ENCODE results near the gene KANK3.
A peak's percentile ranks its signal among the peaks of the same experiment; 100 is the strongest.
"Not testable (repeated sequence)": the region's sequence is repeated elsewhere in the genome, so short reads cannot be mapped to it uniquely, and the experiment has no call there.

Gene KANK3

GRCh38 chr19:8316351-8317125 lies 26.5 kb downstream of the KANK3 start:
- no peak for DNase-seq (ENCODE audit: low read depth)

- DNase-seq (ENCODE audit: low read depth) = not testable (repeated sequence)
These were observed 28.0 kb downstream of the KANK3 start for GRCh38 chr19:8314981-8315640.

- DNase-seq (ENCODE audit: low read depth) = no peak
These were observed 31.4 kb downstream of the KANK3 start for GRCh38 chr19:8311461-8312260.

GRCh38 chr19:8310342-8311055 lies 32.6 kb downstream of the KANK3 start:
- no peak for DNase-seq (ENCODE audit: low read depth)

DNA sequence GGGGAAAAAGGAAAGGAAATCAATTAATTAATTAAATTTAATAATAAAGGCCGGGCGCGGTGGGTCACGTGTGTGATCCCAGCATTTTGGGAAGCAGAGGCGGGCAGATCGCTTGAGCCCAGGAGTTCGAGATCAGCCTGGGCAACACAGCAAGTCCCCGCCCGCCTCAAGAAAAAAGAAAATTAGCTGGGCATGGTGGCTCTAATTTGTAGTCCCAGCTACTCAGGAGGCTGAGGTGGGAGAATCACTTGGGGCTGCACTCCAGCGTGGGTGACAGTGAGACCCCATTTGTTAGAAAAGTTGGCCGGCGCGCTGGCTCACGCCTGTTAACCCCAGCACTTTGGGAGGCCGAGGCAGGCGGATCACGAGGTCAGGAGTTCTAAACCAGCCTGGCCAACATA lies 34.2 kb downstream of the KANK3 start:
- no peak for DNase-seq (ENCODE audit: low read depth)

DNA sequence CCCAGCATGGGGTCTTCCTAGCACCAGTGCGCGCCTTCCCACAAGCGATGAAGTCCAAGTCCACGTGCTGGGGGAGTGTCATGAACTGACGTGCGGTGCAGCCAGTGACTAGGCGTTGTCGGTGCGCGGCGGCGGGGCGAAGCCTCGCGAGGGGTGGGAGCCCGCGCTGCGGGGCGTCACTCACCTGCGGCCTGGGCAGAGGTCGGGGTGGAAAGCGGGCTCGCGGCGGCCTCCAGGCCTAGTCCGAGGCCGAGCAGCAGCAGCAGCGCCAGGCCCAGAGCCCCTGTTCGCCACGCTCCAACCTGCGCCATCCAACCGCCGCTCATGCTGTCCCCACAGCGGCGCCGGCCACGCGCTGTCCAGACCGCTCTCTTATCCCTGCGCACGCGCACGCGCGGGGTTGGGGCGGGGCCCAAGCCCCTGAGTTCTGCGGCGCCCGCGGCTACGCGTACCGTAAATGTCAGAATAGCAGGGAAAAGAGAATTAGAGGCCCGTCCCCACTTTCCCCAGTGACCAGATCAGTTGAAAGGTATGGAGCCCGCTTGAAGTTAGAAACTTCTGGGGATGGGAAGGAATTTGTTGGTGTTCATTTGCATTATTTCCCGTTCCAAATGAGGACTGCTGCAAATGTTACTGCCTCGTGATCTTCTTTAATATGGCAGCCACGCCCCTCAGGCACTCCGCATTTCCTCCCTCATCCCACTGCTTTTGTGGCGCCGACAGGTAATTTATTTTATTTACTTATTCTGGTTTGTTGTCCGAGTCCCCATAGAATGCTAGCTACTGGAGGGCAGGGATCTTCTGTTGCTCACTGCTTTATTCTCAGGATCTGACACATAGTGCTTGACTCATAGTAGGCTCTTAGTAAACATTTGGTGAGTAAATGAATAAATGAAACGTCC lies 34.8 kb downstream of the KANK3 start, which contains the start of gene CD320:
TSS of gene CD320 (minus strand) at position 394 of the 902 bp plus-strand sequence. CDS start at position 326, 68 bp downstream.
- peak; percentile 89 for DNase-seq (ENCODE audit: low read depth)

GRCh38 chr19:8307400-8307964 lies 35.6 kb downstream of the KANK3 start:
- no peak for DNase-seq (ENCODE audit: low read depth)

DNA sequence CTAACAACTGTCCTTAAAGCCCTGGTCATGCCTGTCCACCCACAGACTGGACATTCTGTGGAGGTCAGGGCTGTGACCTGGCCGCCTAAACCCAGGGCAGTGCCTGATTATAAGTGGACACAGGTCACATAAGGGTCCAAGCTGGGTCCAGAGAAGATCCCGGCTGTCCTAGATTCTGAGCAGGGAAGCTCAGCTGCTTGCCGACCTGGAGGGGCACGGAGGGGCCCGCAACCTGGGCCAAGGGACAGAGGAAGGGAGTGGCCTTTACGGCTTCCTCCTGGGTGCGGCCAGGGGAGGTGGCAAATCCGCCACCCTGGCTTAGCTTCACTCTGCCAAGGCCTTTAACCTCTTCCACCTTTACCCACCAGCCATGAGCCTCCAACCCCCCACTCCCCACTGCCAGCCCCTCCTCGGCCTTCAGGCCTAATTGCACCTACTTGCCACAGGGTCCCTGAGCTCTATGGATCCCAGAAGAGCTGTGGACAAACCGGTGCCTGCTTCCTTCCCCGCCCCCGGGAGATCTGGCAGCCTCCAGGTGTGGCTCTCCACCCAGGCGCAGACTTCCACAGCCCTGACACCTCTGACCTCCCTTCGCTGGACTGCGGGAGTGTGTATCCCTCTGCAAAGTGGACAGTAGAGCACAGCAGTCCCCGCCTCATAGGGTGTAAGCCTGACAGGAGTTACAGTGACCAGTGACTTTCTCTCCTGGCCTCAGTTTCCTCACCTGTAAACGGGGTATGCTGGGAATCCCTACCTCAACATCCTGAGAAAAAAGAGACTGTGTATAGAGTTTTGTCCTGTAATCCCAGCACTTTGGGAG lies 36.6 kb downstream of the KANK3 start:
- DNase-seq (ENCODE audit: low read depth) = no peak

- no peak for DNase-seq (ENCODE audit: low read depth)
These were observed 37.3 kb downstream of the KANK3 start for GRCh38 chr19:8305798-8306197.

GRCh38 chr19:8304841-8305621 lies 38.0 kb downstream of the KANK3 start:
- no peak for DNase-seq (ENCODE audit: low read depth)

DNA sequence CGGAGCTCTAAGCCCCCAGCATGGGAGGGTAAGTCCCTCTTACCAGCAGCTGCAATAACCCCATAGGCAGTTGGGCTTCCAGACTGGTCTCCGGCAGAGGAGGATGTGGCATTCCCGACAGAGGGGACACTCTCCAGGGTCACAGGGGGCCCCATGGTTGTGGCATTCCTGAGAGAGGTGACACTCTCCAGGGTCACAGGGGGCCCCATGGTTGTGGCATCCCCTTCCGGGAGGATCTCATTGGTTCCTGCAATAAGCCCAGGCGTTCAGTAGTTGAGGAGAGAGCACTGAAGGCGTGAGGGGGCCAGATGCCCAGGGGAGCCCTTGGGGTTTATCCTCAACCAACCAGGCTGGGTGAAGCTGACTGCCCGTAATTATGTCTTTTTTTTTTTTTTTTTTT lies 40.3 kb downstream of the KANK3 start:
- DNase-seq (ENCODE audit: low read depth) = no peak

GRCh38 chr19:8302357-8302691 lies 40.7 kb downstream of the KANK3 start:
- no peak for DNase-seq (ENCODE audit: low read depth)

GRCh38 chr19:8291337-8291736 lies 51.7 kb downstream of the KANK3 start:
- not testable (repeated sequence) for DNase-seq (ENCODE audit: low read depth)

DNA sequence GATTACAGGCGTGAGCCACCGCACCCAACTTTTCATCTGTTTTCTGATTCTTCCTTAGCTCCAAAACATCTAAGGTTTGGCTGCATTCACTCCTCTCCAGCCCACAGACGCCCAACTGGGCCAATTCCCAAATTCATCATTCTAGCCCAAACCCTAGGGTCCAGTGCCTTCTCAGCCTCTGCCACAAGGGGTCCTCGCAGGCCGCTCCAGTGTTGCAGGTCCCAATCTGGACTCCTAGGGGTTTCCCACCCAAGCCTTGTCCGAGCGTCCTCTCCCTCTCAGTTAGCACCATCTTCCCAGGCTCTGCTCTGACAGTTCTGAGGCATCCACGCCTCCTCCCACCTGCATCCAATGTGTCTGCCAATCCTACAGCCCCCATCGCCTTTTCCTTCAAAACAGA lies 66.6 kb downstream of the KANK3 start:
- not testable (repeated sequence) for DNase-seq (ENCODE audit: low read depth)
